Testis (tissue), 3 donors: ENCODE data around the gene LARP4. TPM values are rescaled to one million over a fixed set of nuclear protein-coding genes. Genes with fewer than 3 reads are reported as not detected.

Experiments used
- DNase-seq: peaks from one replicate; pipeline ENCODE4 v3.0.0-alpha.2; 2019
- H3K27ac ChIP-seq, 2 donors: fragments of 200-600 bp; sonication (generic); one replicate each; pipeline ENCODE4 v1.5.1; 2019
- H3K27me3 ChIP-seq: fragments of 200-600 bp; sonication (generic); one replicate; pipeline ENCODE4 v1.5.1; 2019
- H3K36me3 ChIP-seq: fragments of 200-600 bp; sonication (generic); one replicate; pipeline ENCODE4 v1.5.1; 2017; ENCODE audit warnings: low read depth; ENCODE audit errors: missing control alignments
- H3K4me1 ChIP-seq: fragments of 200-600 bp; sonication (generic); one replicate; pipeline ENCODE4 v1.5.1; 2019
- H3K4me3 ChIP-seq, 2 donors: fragments of 200-600 bp; sonication (generic); one replicate each; pipeline ENCODE4 v1.5.1; 2017 to 2019
- H3K9me3 ChIP-seq: fragments of 200-600 bp; sonication (generic); one replicate; pipeline ENCODE4 v1.5.1; 2017
- CTCF ChIP-seq, 3 experiments: fragments of 450-650 bp in 2 of 3; fragments of 200-600 bp in 1 of 3; sonication (generic) in 1 of 3; IDR thresholded peaks; one replicate each; pipeline ENCODE4 v1.5.1; 2016 to 2019; ENCODE audit warnings: antibody characterized with exemption in 3 of 3, mild to moderate bottlenecking in 2 of 3, moderate library complexity in 1 of 3
- POLR2A ChIP-seq: fragments of 450-650 bp; IDR thresholded peaks from one replicate; pipeline ENCODE4 v1.6.1; 2017; ENCODE audit warnings: antibody characterized with exemption, mild to moderate bottlenecking, moderate library complexity
- WGBS, 2 donors: methylation state at CpG; one replicate each; pipeline ENCODE4 v1.1.5; 2018; 5-methylcytosine and 5-hydroxymethylcytosine counted together
- intact Hi-C: fragments of 100-400 bp; cut with DNase I; formaldehyde crosslinking; loops from one replicate; pipeline ENCODE4 v1.15.1; 2023; ENCODE audit warnings: low total_unique reads
- polyA plus RNA-seq: library from polyadenylated mRNA; stranded (reverse); fragments of 350-450 nt; fragmentation: Illumina TruSeq; extraction: RNeasy Lipid Tissue Mini Kit (QIAGEN cat#74804); gene quantifications from one replicate; pipeline ENCODE4 v1.2.3, GENCODE V29; 2014; ENCODE audit warnings: low read depth, low replicate concordance; ENCODE audit not compliant: insufficient read depth
- total RNA-seq, 2 donors: library from RNA; depleted of rRNA; stranded (reverse); fragments of >200 nt; gene quantifications; one replicate each; pipeline ENCODE4 v1.2.3, GENCODE V29; 2016

Gene LARP4
- total and polyA plus RNA-seq, 3 donors from 2014 or later: 20.9 to 38.3 (median 34.1) TPM

GRCh38 chr12:50458606-50459005 lies 57.9 kb downstream of the LARP4 start:
- no peaks in the 10 kb centered on the region for H3K36me3 ChIP-seq
- intact Hi-C loops: no loop called here

GRCh38 chr12:50467439-50467838 lies 66.8 kb downstream of the LARP4 start:
- H3K4me3 ChIP-seq: no peak overlapping the region
- no peaks in the 10 kb centered on the region for H3K9me3 ChIP-seq
- no peak for DNase-seq
- no peaks in the 10 kb centered on the region for H3K27me3 ChIP-seq
- H3K27ac ChIP-seq: no peak overlapping the region
- H3K36me3 ChIP-seq: no peaks in the 10 kb centered on the region
- intact Hi-C loops: no loop called here
- no peaks in the 10 kb centered on the region for H3K4me1 ChIP-seq
- 94 to 100% methylated on average over 3 of the region's 3 CpGs for WGBS, 2 donors
- TF ChIP-seq CTCF (IDR thresholded peaks at IDR 0.05): no peak
- no peak for TF ChIP-seq POLR2A

More at GRCh38 chr12:50458606-50459005, 57.9 kb downstream of the LARP4 start:
- Histone ChIP-seq H3K27ac (no peak overlapping the region), H3K27me3 (no peaks in the 10 kb centered on the region), H3K4me3 (no peak overlapping the region), H3K4me1 (no peaks in the 10 kb centered on the region), H3K9me3 (no peaks in the 10 kb centered on the region)
- DNase-seq: no peak
- TF ChIP-seq POLR2A (no peak), CTCF (IDR thresholded peaks at IDR 0.05) (no peak)

- Histone ChIP-seq H3K9me3 (no peaks in the 10 kb centered on the region), H3K27ac (no peak overlapping the region), H3K27me3 (no peaks in the 10 kb centered on the region), H3K36me3 (no peaks in the 10 kb centered on the region), H3K4me3 (no peak overlapping the region), H3K4me1 (no peaks in the 10 kb centered on the region)
- 81 to 94% methylated on average over 1 of the region's 1 CpG for WGBS, 2 donors
- intact Hi-C loops: no loop called here
- no peak for TF ChIP-seq CTCF (IDR thresholded peaks at IDR 0.05)
- TF ChIP-seq POLR2A: no peak
- no peak for DNase-seq
Measured at GRCh38 chr12:50477241-50477832, 76.7 kb downstream of the LARP4 start.

- no peak for DNase-seq
- no peaks in the 10 kb centered on the region for H3K27me3 ChIP-seq
- no peak overlapping the region for H3K4me3 ChIP-seq
- H3K27ac ChIP-seq: no peak overlapping the region
- TF ChIP-seq CTCF (IDR thresholded peaks at IDR 0.05) (no peak), POLR2A (no peak)
- WGBS, 2 donors: 85 to 91% methylated on average over 4 of the region's 4 CpGs
- H3K9me3 ChIP-seq: no peaks in the 10 kb centered on the region
- no peaks in the 10 kb centered on the region for H3K4me1 ChIP-seq
- intact Hi-C loops: no loop called here
- no peaks in the 10 kb centered on the region for H3K36me3 ChIP-seq
Measured at GRCh38 chr12:50482571-50482970, 81.9 kb downstream of the LARP4 start.

- TF ChIP-seq POLR2A (no peak), CTCF (IDR thresholded peaks at IDR 0.05) (no peak)
- DNase-seq: no peak
- 84 to 92% methylated on average over 1 of the region's 1 CpG for WGBS, 2 donors
- no peaks in the 10 kb centered on the region for H3K36me3 ChIP-seq
- no peak overlapping the region for H3K27ac ChIP-seq
- no peak overlapping the region for H3K4me3 ChIP-seq
- no peaks in the 10 kb centered on the region for H3K4me1 ChIP-seq
- no peaks in the 10 kb centered on the region for H3K27me3 ChIP-seq
- H3K9me3 ChIP-seq: no peaks in the 10 kb centered on the region
- intact Hi-C loops: no loop called here
Measured at GRCh38 chr12:50483488-50483887, 82.8 kb downstream of the LARP4 start.
